ENCODE results near the gene SIM1. TPM values are rescaled to one million over a fixed set of nuclear protein-coding genes. Genes with fewer than 3 reads are reported as not detected.

SIM1 gene
- total and polyA plus RNA-seq, 2 experiments from 2014 or later, result not detected

DNA sequence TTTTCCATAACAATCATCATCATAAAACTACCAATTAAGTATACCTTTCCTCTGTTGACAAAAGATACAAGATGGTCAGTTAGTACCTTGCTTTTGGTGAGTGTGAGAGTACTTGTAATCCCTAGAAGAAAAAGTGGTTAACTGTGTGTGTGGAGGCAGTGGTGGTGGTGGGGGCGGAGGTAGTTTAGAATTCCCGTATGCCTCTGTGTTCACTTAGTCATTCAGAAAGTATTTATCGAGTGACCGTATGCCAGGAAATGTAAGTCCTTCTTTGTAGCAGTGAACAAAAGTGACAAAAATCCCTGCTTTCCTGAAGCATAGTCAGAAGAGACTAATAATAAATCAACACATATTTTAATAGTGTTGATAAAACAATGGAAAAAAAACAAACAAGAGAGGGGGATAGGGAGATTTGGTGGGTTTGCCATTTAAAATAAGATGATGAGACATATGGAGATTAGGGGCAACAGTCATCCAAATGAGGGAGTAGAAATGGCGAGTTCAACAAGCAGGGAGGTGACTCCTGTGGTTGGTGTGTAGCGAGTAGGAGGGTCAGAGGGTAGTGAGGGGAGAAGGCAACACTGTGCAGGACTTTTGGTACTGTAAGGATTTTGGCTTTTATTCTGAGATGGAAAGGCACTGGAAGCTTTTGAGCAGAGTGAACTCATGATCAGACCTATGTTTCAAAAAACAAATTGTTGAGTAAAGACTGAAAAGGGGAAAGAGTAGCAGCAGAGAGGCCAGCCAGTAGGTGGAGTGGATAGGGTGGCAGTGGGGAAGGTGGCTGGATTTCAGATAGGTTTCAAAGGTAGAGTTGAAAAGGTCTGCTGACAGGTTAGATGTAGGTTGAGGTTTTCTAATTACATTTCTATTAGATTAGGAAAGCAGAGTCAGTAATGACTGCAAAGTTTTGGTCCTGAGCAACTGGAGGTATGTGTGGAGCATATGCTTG, 40.3 kb upstream of the SIM1 start:
- TF ChIP-seq, protein P1, sequence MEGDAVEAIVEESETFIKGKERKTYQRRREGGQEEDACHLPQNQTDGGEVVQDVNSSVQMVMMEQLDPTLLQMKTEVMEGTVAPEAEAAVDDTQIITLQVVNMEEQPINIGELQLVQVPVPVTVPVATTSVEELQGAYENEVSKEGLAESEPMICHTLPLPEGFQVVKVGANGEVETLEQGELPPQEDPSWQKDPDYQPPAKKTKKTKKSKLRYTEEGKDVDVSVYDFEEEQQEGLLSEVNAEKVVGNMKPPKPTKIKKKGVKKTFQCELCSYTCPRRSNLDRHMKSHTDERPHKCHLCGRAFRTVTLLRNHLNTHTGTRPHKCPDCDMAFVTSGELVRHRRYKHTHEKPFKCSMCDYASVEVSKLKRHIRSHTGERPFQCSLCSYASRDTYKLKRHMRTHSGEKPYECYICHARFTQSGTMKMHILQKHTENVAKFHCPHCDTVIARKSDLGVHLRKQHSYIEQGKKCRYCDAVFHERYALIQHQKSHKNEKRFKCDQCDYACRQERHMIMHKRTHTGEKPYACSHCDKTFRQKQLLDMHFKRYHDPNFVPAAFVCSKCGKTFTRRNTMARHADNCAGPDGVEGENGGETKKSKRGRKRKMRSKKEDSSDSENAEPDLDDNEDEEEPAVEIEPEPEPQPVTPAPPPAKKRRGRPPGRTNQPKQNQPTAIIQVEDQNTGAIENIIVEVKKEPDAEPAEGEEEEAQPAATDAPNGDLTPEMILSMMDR (IDR thresholded peaks at IDR 0.05; ENCODE audit: low read depth, low read length), result no peak
- no peak overlapping the region for H3K27ac ChIP-seq
- H3K4me3 ChIP-seq, result no peak overlapping the region
- H3K36me3 ChIP-seq, result peaks cover 8% of the 10 kb centered on the region
- no peaks in the 10 kb centered on the region for H3K9me3 ChIP-seq (ENCODE audit: low read depth)
- peak in 1 of 2 donors; percentile 85 for DNase-seq (ENCODE audit: low read depth in 1 of 2, low spot score in 1 of 2)
- no peaks in the 10 kb centered on the region for H3K27me3 ChIP-seq
- H3K4me1 ChIP-seq (ENCODE audit: low read depth), result no peaks in the 10 kb centered on the region

DNA sequence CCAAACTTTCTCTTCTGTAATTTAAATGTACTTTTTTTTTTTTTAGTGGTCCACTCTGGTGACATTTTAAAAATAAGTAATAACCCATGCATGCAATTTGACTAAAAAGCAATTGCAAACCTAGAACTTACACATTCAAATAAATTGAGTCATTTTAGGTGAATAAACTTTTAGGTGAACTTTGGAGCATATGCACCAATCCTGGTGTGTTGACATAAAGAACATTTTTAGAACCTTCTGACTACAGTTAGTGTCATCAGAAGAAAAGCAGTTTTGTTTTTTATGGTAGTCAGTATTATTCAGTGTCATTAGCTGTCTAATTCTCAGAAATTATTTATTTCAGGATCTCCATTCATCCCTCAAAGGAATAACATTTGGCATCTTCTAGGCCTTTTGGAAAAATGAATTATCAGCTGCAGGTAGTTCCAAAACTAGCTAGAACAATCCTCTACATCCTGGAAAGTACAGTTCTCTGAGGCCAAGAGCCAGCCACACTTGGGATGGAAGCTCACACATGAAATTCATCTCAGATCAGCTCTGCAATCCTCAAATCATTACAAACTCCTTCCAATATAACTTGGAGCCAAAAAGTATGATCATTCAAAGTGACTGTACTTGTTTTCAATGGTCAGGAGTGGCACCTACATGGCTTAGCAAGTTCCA, 38.5 kb upstream of the SIM1 start:
- H3K27me3 ChIP-seq, result no peaks in the 10 kb centered on the region
- TF ChIP-seq, protein P1 (IDR thresholded peaks at IDR 0.05; ENCODE audit: low read depth, low read length), result no peak
- no peaks in the 10 kb centered on the region for H3K9me3 ChIP-seq (ENCODE audit: low read depth)
- H3K36me3 ChIP-seq, result no peaks in the 10 kb centered on the region
- DNase-seq (ENCODE audit: low read depth in 1 of 2, low spot score in 1 of 2), result no peak
- H3K4me3 ChIP-seq, result no peak overlapping the region
- no peak overlapping the region for H3K27ac ChIP-seq
- no peaks in the 10 kb centered on the region for H3K4me1 ChIP-seq (ENCODE audit: low read depth)

GRCh38 chr6:100493206-100493888, 28.6 kb upstream of the SIM1 start:
- no peak for DNase-seq (ENCODE audit: low read depth in 1 of 2, low spot score in 1 of 2)
- TF ChIP-seq, protein P1 (IDR thresholded peaks at IDR 0.05; ENCODE audit: low read depth, low read length), result no peak
- no peaks in the 10 kb centered on the region for H3K27me3 ChIP-seq

DNA sequence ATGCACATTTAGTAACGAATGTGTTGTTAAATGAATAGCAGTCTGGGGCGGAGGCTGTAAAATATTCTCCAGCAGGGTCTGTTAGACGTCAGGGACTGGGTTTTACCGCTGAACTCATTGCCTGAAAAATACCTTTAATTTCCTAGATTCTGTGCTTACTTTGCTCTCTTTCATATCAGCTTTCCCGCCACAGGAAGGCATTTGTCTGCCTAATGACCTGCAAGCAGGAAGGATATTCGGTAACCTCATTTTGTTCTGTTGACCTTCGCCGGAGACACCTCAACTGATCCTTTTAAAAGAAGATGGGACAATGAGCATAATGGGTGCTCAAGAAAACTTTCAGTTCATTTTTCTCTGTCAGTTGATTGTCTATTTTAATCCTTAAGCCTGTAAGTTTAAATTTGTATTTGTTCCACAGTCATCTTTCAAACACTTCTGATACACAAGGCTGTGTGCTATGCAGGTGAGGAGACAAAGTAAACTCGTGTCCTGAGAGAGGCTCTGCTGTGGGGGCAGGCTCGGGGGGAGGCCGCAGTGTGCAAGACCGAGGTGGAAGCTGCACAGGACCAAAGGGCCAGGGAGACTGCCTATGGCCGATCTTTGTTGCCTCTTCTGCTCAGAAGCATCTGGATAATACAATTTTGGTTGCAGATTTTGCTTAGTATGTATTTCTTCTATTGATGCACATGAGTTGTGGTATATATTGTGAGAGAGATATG, 27.4 kb upstream of the SIM1 start:
- H3K27ac ChIP-seq, result no peak overlapping the region
- H3K27me3 ChIP-seq, result no peaks in the 10 kb centered on the region
- no peaks in the 10 kb centered on the region for H3K9me3 ChIP-seq (ENCODE audit: low read depth)
- DNase-seq (ENCODE audit: low read depth in 1 of 2, low spot score in 1 of 2), result no peak
- H3K36me3 ChIP-seq, result no peaks in the 10 kb centered on the region
- H3K4me1 ChIP-seq (ENCODE audit: low read depth), result no peaks in the 10 kb centered on the region
- TF ChIP-seq, protein P1 (IDR thresholded peaks at IDR 0.05; ENCODE audit: low read depth, low read length), result no peak
- no peak overlapping the region for H3K4me3 ChIP-seq

More at GRCh38 chr6:100493206-100493888, 28.6 kb upstream of the SIM1 start:
- no peak overlapping the region for H3K4me3 ChIP-seq
- H3K4me1 ChIP-seq (ENCODE audit: low read depth), result no peaks in the 10 kb centered on the region
- no peak overlapping the region for H3K27ac ChIP-seq
- H3K36me3 ChIP-seq, result no peaks in the 10 kb centered on the region
- H3K9me3 ChIP-seq (ENCODE audit: low read depth), result no peaks in the 10 kb centered on the region

GRCh38 chr6:100490065-100490464, 25.3 kb upstream of the SIM1 start:
- H3K4me1 ChIP-seq (ENCODE audit: low read depth), result no peaks in the 10 kb centered on the region
- H3K27me3 ChIP-seq, result no peaks in the 10 kb centered on the region
- TF ChIP-seq, protein P1 (IDR thresholded peaks at IDR 0.05; ENCODE audit: low read depth, low read length), result no peak
- no peak for DNase-seq (ENCODE audit: low read depth in 1 of 2, low spot score in 1 of 2)
- H3K27ac ChIP-seq, result no peak overlapping the region
- H3K36me3 ChIP-seq, result no peaks in the 10 kb centered on the region
- H3K4me3 ChIP-seq, result no peak overlapping the region
- H3K9me3 ChIP-seq (ENCODE audit: low read depth), result no peaks in the 10 kb centered on the region

Data from cardiac muscle cell (in vitro differentiated cells and primary cell).